Left hindlimb (tissue), 1 donor: Measurements from ENCODE around the gene BRD9.
A peak's percentile ranks its signal among the peaks of the same experiment; 100 is the strongest.
"Not testable (repeated sequence)": the region's sequence is repeated elsewhere in the genome, so short reads cannot be mapped to it uniquely, and the experiment has no call there.

Experiments used
- DNase-seq: peaks from one replicate; pipeline ENCODE4 v3.0.0-alpha.2; 2018

The BRD9 gene

DNA sequence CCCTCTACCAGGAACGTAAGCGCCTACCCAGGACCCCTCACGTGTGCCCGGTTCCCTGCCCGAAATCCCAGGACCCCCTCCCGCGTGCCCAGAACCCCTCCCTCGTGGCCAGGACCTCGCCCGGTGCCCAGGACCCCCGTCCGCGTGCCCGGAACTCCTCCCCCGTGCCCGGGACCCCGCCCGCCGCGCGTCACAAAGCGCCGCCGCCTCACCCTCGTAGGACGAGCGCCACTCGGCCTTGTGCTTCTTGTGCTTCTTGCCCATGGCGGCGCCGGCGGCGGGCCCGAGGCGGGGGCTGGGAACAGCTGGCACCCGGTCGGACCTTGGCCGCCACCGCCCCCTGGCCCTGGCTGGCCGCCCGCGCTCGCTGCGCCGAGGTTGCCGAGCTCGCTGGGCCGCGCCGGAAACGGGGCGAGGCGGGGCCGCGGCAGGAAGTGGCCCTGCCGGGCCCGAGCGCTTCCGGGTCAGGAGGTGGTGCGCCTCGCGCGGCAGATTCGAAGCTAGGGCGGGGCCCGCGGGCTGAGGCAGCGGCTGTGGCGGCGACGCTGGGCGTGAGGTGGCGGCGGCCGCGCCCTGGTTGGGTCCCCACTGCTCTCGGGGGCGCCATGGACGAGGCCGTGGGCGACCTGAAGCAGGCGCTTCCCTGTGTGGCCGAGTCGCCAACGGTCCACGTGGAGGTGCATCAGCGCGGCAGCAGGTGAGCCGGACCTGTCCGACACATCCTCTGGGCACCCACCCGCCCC is at the start of gene BRD9, which contains the start of gene TRIP13:
TSS of gene BRD9 (minus strand) at position 408 of the 743 bp plus-strand sequence. CDS start at position 264, 144 bp downstream.
TSS of gene TRIP13 (plus strand) at position 491 of the 743 bp plus-strand sequence. CDS start at position 606, 115 bp downstream.
- DNase-seq = peak; percentile 88

DNA sequence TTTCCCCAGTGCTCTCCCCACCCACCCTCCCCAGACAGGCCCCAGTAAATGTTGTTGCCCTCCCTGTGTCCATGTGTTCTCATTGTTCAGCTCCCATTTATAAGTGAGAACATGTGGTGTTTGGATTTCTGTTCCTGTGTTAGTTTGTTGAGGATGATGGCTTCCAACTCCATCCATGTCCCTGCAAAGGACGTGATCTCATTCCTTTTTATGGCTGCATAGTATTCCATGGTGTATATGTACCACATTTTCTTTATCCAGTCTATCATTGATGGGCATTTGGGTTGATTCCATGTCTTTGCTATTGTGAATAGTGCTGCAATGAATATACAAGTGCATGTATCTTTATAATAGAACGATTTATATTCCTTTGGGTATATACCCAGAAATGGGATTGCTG is 48.1 kb upstream of the BRD9 start:
- DNase-seq = not testable (repeated sequence)

DNA sequence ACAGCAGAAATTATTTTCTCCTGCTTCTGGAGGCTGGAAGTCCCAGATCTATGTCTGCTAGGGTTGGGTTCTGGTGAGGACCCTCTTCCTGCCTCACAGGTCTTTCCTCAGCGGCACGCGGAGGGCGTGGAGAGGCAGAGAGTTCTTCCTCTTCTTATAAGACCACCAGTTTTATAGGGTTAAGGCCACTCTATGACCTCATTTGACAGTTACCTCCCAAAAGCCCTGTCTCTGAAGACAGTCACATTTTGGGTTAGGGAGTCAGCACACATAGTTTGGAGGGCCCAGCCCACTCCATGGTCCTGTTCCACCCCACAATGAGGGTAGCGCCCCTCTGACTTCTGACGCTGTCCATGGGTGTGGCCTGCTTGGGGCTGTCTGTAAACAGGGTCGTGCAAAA is 46.8 kb upstream of the BRD9 start:
- DNase-seq = no peak

DNA sequence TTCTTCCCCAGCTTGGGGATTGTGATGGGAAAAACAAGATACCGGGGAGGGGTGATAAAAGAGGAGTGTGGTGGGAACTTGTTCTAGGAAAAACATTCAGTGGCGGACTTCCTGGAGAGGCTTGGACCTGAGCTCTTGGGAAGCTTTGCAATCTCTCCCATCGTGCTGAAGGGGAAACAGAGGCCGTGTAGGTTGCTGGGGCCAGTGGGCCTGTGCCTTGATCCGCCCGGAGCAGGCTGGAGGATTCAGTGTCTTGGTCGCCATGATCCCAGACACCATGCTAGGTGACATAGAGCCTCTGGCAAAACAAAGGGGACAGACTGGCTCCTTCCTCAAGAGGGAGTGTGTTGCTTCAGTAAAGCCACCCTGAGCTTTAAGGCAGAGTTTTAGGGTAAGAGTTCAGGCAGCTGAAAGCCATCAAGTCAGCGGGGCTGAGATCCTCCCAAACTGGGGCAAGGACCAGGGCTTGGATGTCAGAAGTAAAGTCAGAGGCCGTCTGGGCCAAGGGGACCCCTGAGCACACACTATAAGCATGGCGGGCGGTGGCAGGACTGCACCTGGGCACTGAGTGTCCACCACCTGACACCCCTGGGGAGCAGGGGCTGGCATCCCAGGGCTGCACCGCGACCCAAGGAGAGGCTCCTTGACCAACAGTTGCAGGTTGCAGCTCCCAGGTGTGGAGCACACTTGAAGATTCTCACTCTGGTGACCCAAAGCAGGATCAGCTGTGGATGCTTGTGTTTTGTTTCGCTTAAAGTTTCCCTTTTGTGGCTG is 44.7 kb upstream of the BRD9 start:
- no peak for DNase-seq

- no peak for DNase-seq
Measured at GRCh38 chr5:936149-937144, 43.8 kb upstream of the BRD9 start.

DNA sequence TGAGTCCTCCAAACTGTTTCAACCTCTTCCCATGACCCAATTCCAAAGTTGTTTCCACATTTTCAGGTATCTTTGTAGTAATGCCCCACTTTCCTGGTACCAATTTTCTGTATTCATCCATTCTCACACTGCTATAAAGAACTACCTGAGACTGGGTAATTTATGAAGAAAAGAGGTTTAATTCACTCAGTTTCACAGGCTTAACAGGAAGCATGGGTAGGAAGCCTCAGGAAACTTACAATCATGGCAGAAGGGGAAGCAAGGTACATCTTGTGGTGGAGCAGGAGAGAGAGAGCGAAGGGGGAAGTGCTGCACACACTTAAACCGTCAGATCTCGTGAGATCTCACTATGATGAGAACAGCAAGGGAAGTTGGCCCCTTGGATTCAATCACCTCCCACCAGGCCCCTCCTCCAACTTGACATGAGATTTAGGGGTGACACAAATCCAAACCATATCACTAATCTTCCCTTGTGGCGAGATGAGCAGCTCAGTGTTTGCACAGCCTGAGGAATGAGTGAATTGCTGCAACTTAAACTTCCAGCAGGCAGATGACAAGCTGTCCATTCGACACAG is 43.0 kb upstream of the BRD9 start:
- no peak for DNase-seq

- DNase-seq = not testable (repeated sequence)
Measured at GRCh38 chr5:934381-934967, 41.9 kb upstream of the BRD9 start.

GRCh38 chr5:933951-934350 is 41.4 kb upstream of the BRD9 start:
- DNase-seq = not testable (repeated sequence)

DNA sequence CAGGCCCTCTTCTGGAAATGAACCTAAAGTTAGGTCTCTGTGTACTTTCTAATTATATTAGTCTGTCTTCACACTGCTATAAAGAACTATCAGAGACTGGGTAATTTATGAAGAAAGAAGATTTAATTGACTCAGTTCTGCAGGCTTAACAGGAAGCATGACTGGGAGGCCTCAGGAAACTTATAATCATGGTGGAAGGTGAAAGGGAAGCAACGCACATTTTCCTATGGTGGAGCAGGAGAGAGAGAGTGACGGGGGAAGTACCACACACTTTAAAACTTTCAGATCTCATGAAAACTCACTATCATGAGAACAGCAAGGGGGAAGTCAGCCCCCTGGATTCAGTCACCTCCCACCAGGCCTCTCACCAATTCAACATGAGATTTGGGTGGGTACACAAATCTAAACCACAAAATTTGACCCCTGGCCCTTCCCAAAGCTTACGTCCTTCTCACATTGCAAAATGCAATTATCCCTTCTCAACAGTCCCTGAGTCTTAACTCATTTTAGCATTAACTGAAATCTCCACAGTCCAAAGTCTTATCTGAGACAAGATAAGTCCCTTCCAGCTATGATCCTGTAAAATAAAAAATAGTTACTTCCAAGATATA is 40.8 kb upstream of the BRD9 start:
- DNase-seq = no peak

DNA sequence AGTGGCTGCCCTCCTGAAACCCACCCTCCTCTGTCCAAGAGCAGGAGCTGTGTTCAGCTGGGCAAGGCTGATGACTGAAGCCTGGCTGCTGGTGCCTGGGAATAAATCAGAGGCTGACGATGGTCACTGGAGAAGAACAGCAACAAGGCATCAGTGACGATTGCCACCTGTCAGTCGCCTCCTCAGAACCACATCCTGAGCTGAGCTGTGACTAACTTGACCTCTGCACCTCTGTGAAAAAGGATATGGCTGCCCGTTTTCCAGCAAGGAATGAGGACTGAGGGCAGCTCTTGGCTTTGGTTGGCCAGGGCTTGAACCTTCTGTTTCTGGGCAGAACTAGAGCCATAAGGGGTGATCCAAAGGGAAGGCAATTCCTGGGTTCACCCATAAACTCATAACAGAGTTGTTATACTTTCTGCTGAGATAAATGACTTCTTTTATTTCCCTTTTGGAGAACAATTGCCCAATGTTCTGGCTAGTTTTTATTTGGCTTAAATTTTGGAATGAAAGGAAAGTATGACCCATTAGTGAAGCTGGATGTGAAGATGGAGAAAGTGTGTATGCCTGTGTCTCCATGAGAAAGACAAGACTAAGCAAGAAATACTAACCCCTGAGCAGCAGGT is 40.1 kb upstream of the BRD9 start:
- DNase-seq = no peak

- no peak for DNase-seq
Measured at GRCh38 chr5:932151-932627, 39.6 kb upstream of the BRD9 start.

- DNase-seq = no peak
Measured at GRCh38 chr5:931570-932145, 39.1 kb upstream of the BRD9 start.

- DNase-seq = no peak
Measured at GRCh38 chr5:930866-931265, 38.3 kb upstream of the BRD9 start.

DNA sequence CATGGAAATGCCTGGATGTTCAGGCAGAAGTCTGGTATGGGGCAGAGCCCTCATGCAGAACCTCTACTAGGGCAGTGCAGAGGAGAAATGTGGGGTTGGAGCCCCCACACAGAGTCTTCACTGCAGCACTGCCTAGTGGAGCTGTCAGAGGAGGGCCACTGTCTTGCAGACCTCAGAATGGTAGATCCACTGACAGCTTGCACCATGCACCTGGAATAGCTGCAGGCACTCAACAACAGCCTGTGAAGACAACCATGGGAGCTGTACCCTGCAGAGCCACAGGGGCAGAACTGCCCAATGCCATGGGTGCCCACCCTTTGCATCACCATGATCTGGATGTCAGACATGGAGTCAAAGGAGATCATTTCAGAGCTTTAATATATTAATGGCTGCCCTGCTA is 37.0 kb upstream of the BRD9 start:
- DNase-seq = no peak

- DNase-seq = not testable (repeated sequence)
Measured at GRCh38 chr5:929182-929581, 36.6 kb upstream of the BRD9 start.

DNA sequence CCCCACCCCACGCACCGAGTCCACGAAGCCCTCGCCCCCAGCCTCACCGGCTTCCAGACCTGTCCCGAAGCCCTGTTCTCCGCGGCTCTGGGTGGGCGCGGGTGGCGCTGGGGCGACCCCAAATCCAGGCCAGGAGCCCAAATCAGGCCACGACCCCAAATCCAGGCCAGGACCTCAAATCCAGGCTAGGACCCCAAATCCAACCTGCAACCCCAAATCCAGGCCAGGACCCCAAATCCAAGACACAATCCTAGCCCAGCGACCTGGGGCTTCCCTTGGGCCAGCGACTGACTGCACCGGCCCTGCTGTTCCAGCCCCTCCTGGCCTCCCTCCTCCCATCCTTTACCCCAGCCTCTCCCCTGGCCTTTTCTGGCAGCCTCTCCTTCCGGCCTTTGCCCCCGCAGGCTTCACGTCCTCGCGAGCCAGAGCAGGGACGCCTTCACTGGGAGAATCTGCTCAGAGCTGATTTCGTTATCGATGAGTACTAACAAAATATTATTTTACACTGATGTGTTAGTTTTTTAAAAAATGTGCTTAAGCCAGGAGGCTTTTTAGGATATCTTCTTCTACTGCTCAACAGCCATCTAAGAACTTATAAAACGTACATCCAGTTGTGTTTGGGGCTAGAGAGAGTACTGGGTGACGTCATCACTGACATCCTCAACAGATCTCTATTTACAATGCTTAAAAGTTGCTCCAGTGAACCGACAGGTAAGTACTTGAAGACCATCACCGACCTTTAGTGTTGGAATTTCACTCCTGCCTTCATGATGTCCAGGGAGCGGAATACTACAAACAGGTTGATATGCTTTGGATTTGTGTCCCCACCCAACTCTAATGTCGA is 34.8 kb upstream of the BRD9 start:
- no peak for DNase-seq

GRCh38 chr5:926417-927171 is 34.0 kb upstream of the BRD9 start:
- DNase-seq = peak; percentile 68

DNA sequence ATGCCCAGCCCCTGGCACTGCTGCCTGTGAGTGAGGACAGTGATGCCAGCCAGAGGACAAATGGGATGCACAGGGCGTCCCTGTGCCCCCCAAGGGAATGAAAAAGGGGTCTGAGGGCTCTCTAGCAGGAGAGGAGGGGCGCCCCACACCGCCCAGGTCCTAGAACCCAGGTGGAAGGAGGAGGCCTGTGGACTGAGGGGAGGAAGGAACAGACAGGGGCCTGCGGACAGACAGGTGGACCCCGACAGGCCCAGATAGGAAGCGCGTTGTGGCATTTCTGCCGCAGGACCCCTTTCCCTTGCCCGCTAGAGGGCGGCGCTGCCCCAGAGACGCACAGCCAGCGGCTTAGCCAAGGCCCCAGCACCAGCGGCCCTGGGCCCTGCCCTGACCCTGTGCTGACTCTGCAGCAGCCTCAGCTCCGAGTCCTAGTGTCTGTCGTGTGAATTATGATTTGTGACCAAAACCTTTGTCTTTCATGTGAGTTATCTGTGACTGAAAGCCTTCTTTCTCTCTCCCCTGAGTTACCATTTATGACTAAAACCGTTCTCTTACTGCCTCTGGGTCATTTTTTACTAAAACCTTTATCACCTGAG is 30.8 kb upstream of the BRD9 start:
- peak; percentile 72 for DNase-seq
